K562 (cell line): ENCODE results near the gene BNIPL. TPM values are rescaled to one million over a fixed set of nuclear protein-coding genes. Genes with fewer than 3 reads are reported as not detected.

Experiments used
- ARHGAP35 ChIP-seq: fragments of 450-650 bp; IDR thresholded peaks from 2 replicates; pipeline ENCODE4 v1.6.1; 2018; ENCODE audit not compliant: partially characterized antibody
- BHLHE40 ChIP-seq: IDR thresholded peaks from 2 replicates; pipeline ENCODE4 v1.6.1; 2011; ENCODE audit warnings: low read length, improper control_type of control experiment
- CC2D1A ChIP-seq: fragments of 450-650 bp; IDR thresholded peaks from 2 replicates; pipeline ENCODE4 v1.6.1; 2017; ENCODE audit warnings: mild to moderate bottlenecking
- CUX1 ChIP-seq: fragments of 200-800 bp; sonication (Bioruptor generic); IDR thresholded peaks from 2 replicates; pipeline ENCODE4 v1.6.1; 2016; ENCODE audit warnings: missing genetic modification characterization, missing compliant biosample characterization
- FOS ChIP-seq: IDR thresholded peaks from 3 replicates; pipeline ENCODE4 v1.6.1; 2011; ENCODE audit not compliant: insufficient read length; ENCODE audit errors: extremely low read depth
- FOSL1 ChIP-seq: fragments of 200-800 bp; sonication (Bioruptor generic); conservative IDR thresholded peaks from 2 replicates; pipeline ENCODE4 v1.6.1; 2016; ENCODE audit warnings: missing genetic modification characterization, missing compliant biosample characterization
- GABPA ChIP-seq: fragments of 200-800 bp; sonication (Bioruptor generic); conservative IDR thresholded peaks from 2 replicates; pipeline ENCODE4 v1.6.1; 2016; ENCODE audit warnings: low read depth, missing genetic modification characterization, missing compliant biosample characterization
- KDM1A ChIP-seq, 2 experiments: fragments of 450-650 bp; IDR thresholded peaks; 2 replicates each; pipeline ENCODE4 v1.6.1; 2016; ENCODE audit warnings: mild to moderate bottlenecking in 2 of 2
- PHF8 ChIP-seq: fragments of 200-600 bp; sonication (generic); IDR thresholded peaks from 2 replicates; pipeline ENCODE4 v1.6.1; 2012; ENCODE audit warnings: mixed run types, mild to moderate bottlenecking, inconsistent platforms, low read length, moderate library complexity, borderline replicate concordance
- POLR2AphosphoS2 ChIP-seq: IDR thresholded peaks from 2 replicates; pipeline ENCODE4 v1.6.1; 2012; ENCODE audit warnings: low read length, improper control_type of control experiment
- POU5F1 ChIP-seq: fragments of 150-350 bp; IDR thresholded peaks from 2 replicates; pipeline ENCODE4 v1.6.1; 2014; ENCODE audit warnings: borderline replicate concordance, low read length, low read depth, mild to moderate bottlenecking; ENCODE audit not compliant: partially characterized antibody
- SMAD2 ChIP-seq: fragments of 150-350 bp; IDR thresholded peaks from 2 replicates; pipeline ENCODE4 v1.6.1; 2014; ENCODE audit warnings: low read depth, mild to moderate bottlenecking, low read length
- SRF ChIP-seq, 2 experiments: fragments of 250-450, 450-650 bp in 1 of 2; sonication (Bioruptor Pico) in 1 of 2; sonication (generic) in 1 of 2; formaldehyde crosslinking; IDR thresholded peaks; 2 replicates each; pipeline versions ENCODE4 v1.5.0 to v1.5.1; 2020 to 2022; ENCODE audit warnings: mild to moderate bottlenecking in 1 of 2, missing genetic modification reagents in 1 of 2
- TAF7 ChIP-seq: fragments of 450-650 bp; IDR thresholded peaks from 2 replicates; pipeline ENCODE4 v1.6.1; 2016; ENCODE audit warnings: missing genetic modification characterization, missing compliant biosample characterization
- TRIM25 ChIP-seq: fragments of 450-650 bp; IDR thresholded peaks from 2 replicates; pipeline ENCODE4 v1.7.0; 2016; ENCODE audit warnings: borderline replicate concordance
- ZBTB17 ChIP-seq: fragments of 450-650 bp; formaldehyde crosslinking; IDR thresholded peaks from 2 replicates; pipeline ENCODE4 v1.4.0; 2020; ENCODE audit warnings: mild to moderate bottlenecking
- ZBTB33 ChIP-seq: sonication (generic); formaldehyde crosslinking; IDR thresholded peaks from 2 replicates; pipeline ENCODE4 v1.8.1; 2023; ENCODE audit warnings: mild to moderate bottlenecking, missing genetic modification reagents
- ZKSCAN8 ChIP-seq: fragments of 200-800 bp; sonication (Bioruptor generic); IDR thresholded peaks from 2 replicates; pipeline ENCODE4 v1.6.1; 2016; ENCODE audit warnings: missing genetic modification characterization, missing compliant biosample characterization
- ZNF24 ChIP-seq: fragments of 450-650 bp; IDR thresholded peaks from 2 replicates; pipeline ENCODE4 v1.6.1; 2016
- polyA plus RNA-seq, 8 experiments: library from polyadenylated mRNA; depleted of rRNA in 4 of 8; stranded (reverse) in 5 of 8; unstranded in 3 of 8; fragments of >200 nt; fragmentation: Nextera tagmentation in 2 of 8; fragmentation: Illumina TruSeq in 1 of 8; extraction: Ambion mirVana in 2 of 8; extraction: Trizol in 1 of 8; gene quantifications; 2 replicates each; pipeline versions ENCODE4 v1.2.1 to v1.2.3, GENCODE V29; 2011 to 2014; ENCODE audit warnings: inconsistent platforms in 1 of 8, missing spikeins in 1 of 8
- total RNA-seq, 7 experiments: library from RNA; depleted of rRNA in 6 of 7; stranded (reverse); fragments of >200 nt in 6 of 7; fragmentation: Illumina TruSeq in 2 of 7; extraction: Trizol in 2 of 7; gene quantifications; 2 replicates each; pipeline versions ENCODE4 v1.2.1 to v1.2.3, GENCODE V29; 2011 to 2021; ENCODE audit warnings: low replicate concordance in 1 of 7

The BNIPL gene
- total and polyA plus RNA-seq, 9 of the 15 experiments (the other 6 are each of a cell fraction or from before 2014, with no cell fraction given): 0.08 to 1.4 (median 0.68) TPM

DNA sequence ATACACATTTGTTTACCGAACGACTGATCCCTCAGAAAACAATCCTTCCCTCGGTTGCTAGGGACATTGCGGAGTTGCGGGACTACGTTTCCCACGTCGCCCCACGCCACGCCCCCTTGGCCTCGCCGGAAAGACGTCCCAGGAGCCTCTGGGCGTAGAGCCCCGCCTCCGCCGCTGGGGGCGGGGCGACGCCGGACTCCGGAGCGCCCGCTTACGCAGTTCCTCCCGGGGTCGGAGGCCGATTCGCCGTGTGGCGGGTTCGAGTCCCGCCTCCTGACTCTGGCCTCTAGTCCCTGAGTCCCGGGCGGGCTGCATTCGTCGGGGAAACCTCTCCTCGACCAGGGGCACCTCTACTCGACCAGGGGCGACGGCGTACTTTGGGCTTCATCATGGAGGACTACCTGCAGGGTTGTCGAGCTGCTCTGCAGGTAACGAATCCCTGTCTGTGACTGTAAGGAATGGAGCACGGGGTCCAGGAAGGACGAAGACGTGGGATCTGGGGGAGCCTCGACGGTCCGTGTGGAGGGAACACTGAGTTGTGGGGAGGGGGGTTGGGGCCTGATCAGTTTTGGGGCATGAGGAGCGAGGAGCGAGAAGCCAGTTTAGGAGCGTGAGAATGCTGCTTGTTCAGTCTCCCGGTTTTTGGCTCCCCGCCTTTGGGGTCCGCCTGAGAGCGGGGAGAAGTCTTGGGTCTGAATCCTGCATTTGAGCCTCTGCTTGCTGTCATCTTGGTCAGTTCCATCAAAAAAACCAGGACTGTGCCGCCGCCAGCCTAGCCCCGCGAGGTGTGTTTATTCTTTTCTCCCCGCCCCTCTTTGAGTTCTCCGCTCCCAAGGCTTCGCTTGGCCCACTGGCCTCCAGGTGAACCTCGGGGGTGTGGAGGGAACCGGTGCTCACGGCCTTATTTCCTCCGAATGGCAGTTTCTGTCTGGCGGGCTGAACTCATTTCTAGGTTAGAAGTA, 27.9 kb upstream of the BNIPL start, which contains the start of gene PRUNE1 (continued):
- TF ChIP-seq GABPA (tag): peak; percentile 91
- no peak for TF ChIP-seq ZKSCAN8 (CRISPR knock-in tag)
- TF ChIP-seq FOSL1: peak; percentile 40; the same call in 1 of the 2 replicates
- TF ChIP-seq ZNF24: no peak
- TF ChIP-seq ARHGAP35: peak; percentile 78
- TF ChIP-seq CC2D1A: peak; percentile 30; the same call in 1 of the 2 replicates
- peak in 1 of 2 experiments; percentile 21; a peak in 1 of 4 replicates for TF ChIP-seq SRF (CRISPR knock-in tag; IDR thresholded peaks at IDR 0.05)
- no peak for TF ChIP-seq BHLHE40
- 0 out of 2 replicates have a peak, but pooled peaks have one; percentile 32 for TF ChIP-seq CUX1 (CRISPR knock-in tag)
- no peak for TF ChIP-seq SMAD2
- no peak for TF ChIP-seq POLR2AphosphoS2
- no peak for TF ChIP-seq ZBTB33 (CRISPR knock-in tag)
- 0 out of 2 replicates have a peak, but pooled peaks have one; percentile 77 for TF ChIP-seq TRIM25
- TF ChIP-seq KDM1A (IDR thresholded peaks at IDR 0.05): no peak
- no peak; the same call in 1 of the 2 replicates for TF ChIP-seq TAF7 (tag)
- peak; percentile 57; the same call in 1 of the 2 replicates for TF ChIP-seq PHF8
- TF ChIP-seq FOS: no peak
- TF ChIP-seq POU5F1: no peak
- peak; percentile 45; the same call in 1 of the 2 replicates for TF ChIP-seq ZBTB17
